Measurements from ENCODE around the gene RWDD1.

DNA sequence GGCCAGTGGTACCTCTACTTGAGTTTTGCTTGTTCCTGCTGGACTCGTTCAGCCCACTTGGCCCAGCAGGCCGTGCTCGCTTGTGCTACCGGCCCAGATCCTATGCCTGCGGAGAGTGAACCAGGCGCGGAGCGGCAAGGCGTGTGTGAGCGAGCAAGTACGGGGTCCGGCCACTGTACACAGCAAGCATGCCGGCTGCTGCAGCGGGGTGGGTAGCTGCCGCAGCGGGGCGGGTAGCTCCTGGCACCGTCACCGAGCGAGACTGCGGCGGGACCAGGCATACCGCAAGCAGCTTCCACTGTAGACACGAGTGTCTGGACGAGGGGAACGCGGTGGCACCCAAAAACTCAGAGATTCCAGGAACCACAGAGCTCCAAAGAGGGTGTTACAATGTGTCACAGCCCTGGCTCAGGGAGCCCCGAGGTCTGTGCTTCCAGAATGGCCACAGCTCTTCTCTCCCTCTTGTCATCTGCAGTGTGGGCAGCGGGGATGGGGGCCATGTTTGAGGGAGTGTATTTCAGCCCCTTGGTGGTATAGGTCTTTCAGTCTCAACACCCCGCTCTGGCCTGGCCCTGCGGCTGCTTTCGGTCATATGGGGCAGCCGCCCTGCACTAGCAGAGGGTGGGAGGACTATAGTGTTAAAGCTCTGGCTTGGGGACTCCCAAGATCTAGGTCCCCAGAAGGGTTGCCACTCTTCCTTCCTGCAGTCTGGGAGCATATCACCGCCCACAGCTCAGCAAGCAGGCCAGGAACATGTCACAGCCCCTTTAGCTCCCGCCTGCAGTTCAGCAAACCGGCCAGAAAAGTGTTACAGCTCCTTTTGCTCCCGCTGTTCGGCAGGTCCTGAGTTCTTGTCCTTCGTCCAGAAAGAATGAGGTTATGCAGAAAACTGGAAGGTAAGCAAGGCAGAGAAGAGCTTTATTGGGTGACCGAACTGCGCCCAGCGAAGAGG is 6.1 kb upstream of the RWDD1 start:
- TF ChIP-seq, protein P1, sequence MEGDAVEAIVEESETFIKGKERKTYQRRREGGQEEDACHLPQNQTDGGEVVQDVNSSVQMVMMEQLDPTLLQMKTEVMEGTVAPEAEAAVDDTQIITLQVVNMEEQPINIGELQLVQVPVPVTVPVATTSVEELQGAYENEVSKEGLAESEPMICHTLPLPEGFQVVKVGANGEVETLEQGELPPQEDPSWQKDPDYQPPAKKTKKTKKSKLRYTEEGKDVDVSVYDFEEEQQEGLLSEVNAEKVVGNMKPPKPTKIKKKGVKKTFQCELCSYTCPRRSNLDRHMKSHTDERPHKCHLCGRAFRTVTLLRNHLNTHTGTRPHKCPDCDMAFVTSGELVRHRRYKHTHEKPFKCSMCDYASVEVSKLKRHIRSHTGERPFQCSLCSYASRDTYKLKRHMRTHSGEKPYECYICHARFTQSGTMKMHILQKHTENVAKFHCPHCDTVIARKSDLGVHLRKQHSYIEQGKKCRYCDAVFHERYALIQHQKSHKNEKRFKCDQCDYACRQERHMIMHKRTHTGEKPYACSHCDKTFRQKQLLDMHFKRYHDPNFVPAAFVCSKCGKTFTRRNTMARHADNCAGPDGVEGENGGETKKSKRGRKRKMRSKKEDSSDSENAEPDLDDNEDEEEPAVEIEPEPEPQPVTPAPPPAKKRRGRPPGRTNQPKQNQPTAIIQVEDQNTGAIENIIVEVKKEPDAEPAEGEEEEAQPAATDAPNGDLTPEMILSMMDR (IDR thresholded peaks at IDR 0.05) = no peak
- TF ChIP-seq FOXJ3 (CRISPR knock-in tag; IDR thresholded peaks at IDR 0.05) = no peak
- TF ChIP-seq, protein P2, sequence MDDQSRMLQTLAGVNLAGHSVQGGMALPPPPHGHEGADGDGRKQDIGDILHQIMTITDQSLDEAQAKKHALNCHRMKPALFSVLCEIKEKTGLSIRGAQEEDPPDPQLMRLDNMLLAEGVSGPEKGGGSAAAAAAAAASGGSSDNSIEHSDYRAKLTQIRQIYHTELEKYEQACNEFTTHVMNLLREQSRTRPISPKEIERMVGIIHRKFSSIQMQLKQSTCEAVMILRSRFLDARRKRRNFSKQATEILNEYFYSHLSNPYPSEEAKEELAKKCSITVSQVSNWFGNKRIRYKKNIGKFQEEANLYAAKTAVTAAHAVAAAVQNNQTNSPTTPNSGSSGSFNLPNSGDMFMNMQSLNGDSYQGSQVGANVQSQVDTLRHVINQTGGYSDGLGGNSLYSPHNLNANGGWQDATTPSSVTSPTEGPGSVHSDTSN (IDR thresholded peaks at IDR 0.05) = no peak
- no peak for TF ChIP-seq POLR2AphosphoS5 (IDR thresholded peaks at IDR 0.05; ENCODE audit: low read depth, low read length)
- TF ChIP-seq NFIC (IDR thresholded peaks at IDR 0.05; ENCODE audit: borderline replicate concordance) = no peak
- no peak for TF ChIP-seq FOXM1 (IDR thresholded peaks at IDR 0.05; ENCODE audit: low read depth)
- TF ChIP-seq TAF1 (IDR thresholded peaks at IDR 0.05; ENCODE audit: borderline replicate concordance, low read depth, low read length) = no peak
- no peak for TF ChIP-seq ELF1 (IDR thresholded peaks at IDR 0.05)
- TF ChIP-seq EZH2phosphoT487 (IDR thresholded peaks at IDR 0.05; ENCODE audit: borderline replicate concordance, low read depth) = no peak
